GM18870 (cell line): Measurements from ENCODE around the gene IPO9.
"Not testable (repeated sequence)": the region's sequence is repeated elsewhere in the genome, so short reads cannot be mapped to it uniquely, and the experiment has no call there.

Experiments
- ATAC-seq: cut with Tn5 transposase; IDR thresholded peaks from one replicate; pipeline ENCODE4 v1.9.1; 2021; ENCODE audit warnings: moderate library complexity; ENCODE audit not compliant: unreplicated experiment

IPO9 gene

DNA sequence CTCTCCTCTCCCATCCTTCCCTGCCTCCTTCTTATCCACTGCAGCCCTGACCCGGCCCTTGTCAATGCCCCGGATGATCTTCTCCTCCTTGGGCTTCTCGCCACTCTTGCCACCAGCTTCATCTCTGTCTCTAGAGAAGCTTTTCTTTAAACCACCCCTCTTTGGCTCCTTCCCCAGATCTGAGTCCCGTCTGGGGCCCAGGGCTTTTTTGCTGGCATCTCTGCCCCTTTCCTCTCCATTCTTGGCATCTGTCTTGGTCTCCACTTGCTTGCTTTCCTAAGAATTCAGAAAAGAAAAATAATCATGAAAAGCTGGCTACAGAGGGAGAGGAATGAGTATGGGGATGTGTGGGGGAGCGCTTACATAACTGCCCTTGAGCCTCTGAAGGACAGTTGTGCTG lies 71.5 kb downstream of the IPO9 start:
- ATAC-seq, result no peak

DNA sequence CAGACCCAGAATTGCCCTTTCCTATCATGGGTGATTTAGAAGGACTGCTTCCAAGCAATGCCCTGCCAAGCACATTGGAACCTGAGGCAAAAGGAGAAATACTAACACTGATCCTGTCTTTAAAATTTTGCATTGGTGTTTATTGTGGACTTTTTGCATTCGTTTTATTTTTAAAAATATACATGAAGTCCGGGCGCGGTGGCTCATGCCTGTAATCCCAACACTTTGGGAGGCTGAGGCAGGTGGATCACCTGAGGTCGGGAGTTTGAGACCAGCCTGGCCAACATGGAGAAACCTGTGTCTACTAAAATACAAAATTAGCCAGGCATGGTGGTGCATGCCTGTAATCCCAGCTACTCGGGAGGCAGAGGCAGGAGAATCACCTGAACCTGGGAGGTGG lies 72.1 kb downstream of the IPO9 start:
- ATAC-seq, result not testable (repeated sequence)

- no peak for ATAC-seq
Measured at GRCh38 chr1:201902198-201902597, 73.2 kb downstream of the IPO9 start.

DNA sequence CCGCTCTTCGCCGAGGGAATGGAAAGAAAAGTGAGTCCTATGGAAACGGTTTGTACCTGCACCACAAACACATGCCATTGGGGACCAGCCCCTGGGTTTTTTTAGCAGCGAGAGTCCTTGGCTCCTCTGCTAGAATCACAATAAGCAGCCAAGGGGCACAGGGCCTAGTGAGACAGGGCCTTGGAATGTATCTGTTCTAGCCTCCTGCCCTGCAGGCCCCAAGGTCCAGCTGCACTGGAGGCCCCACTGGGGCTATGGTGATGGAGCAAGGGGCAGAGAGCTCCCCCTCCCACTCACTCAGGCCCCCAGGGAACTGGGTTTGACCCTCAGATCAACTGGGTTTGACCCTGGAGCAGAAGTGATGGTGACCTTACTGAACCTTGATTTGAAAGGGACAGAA lies 74.2 kb downstream of the IPO9 start:
- no peak for ATAC-seq

- no peak for ATAC-seq
Measured at GRCh38 chr1:201904579-201904978, 75.6 kb downstream of the IPO9 start.

DNA sequence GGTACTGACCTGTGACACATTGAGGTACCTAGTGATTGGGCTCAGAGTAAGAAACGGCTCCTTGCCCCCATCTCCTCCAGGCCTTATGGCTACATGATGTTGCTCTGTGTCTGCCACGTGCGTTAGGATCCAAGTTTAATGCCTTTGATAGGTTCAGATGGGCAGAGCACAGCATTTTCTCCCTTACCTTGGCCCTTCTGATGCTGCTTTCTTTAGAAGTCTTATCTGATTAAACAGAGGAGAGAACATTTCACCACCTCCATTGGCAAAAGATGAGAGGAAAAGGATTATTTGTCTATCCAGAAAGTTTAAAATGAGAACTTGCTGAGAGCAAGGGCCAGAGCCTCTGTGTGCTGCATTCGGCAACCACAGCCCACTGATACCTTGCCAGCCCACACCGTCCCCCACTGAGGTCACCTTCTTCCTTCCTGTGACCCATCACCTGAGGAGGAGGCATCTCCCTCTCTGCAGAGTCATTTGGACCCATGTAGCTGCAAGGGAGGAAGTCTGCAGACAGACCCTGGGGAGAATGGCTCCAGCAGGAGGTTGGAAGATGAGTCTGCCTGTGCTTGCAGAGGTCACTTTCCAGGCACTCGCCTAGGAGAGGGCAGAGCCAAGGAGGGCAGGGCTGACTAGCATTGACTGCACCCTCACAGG lies 76.4 kb downstream of the IPO9 start:
- no peak for ATAC-seq

GRCh38 chr1:201906336-201906735 lies 77.4 kb downstream of the IPO9 start:
- no peak for ATAC-seq

- ATAC-seq, result no peak
Measured at GRCh38 chr1:201907621-201908020, 78.7 kb downstream of the IPO9 start.

- no peak for ATAC-seq
Measured at GRCh38 chr1:201911826-201912571, 83.0 kb downstream of the IPO9 start.

GRCh38 chr1:201912832-201913231 lies 83.9 kb downstream of the IPO9 start:
- ATAC-seq, result no peak

GRCh38 chr1:201914456-201915235 lies 85.7 kb downstream of the IPO9 start:
- ATAC-seq, result no peak

GRCh38 chr1:201916649-201917249 lies 87.8 kb downstream of the IPO9 start:
- ATAC-seq, result no peak

- no peak for ATAC-seq
Measured at GRCh38 chr1:201917362-201918033, 88.5 kb downstream of the IPO9 start.

- ATAC-seq, result no peak
Measured at GRCh38 chr1:201918343-201918742, 89.4 kb downstream of the IPO9 start.

DNA sequence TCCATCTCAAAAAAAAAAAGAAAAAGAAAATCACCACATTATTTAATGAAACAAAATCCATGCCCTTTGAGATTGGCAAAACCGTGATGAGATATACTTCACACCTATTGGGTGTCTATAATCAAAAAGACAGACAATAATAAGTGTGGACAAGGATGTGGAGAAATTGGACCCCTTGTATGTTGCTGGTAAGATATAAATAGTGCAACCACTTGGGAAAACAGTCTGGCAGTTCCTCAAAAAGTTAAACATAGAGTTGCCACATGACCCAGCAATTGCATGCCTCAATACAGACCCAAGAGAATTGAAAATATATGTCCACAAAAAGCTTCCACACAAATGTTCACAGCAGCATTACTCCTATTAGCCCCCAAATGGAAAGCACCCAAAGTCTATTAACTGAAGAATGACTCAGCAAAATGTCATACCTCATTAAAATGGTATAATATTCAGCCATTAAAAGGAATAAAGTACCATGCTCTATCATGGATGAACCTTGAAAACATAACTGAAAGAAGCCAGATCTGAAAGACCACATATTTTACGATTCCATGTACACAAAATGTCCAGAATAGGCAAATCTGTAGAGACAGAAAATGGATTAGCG lies 93.1 kb downstream of the IPO9 start:
- ATAC-seq, result no peak

DNA sequence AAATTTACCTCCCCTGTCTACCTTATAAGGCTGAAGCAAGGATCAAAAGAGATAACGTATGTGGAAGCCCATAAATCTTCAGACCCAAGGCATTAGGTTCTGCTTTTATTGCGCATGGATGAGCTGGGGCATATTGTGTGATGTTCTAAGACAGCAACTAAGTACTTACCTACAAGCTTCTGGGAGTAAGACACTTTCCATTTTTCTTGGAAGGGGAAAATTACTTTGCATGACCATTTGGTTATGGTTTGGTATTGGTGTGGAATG lies 96.3 kb downstream of the IPO9 start:
- ATAC-seq, result no peak

DNA sequence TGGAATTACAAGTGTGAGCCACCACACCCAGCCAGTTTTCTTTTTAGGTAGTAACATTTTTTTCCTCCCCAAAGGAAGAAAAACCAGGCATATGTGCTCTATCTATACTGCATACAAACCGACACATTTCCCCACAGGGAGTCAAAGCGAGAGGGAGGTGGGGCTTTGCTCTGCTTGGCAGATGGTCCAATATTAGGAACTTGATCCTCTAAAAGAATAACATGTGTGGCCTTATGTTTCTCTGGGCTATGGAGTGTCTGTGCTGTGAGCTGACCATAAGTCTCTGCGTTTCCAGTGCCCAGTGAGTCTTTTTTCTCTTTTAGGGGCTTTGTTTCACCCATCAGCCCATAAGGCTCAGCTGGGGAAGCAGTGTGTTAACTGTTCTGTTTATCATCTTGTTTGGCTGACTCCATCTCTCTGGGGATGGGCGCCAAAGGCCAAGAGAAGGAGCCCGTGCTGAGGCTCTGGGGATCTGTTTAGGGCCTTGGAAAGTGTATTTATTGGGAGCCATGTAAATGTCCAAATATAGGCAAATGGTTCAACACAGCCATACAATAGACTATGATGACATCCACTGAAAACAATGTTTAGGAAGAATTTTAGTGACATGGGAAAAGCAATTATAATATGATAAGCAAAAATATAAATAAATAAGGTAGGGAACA lies 97.2 kb downstream of the IPO9 start:
- ATAC-seq, result no peak

- ATAC-seq, result no peak
Measured at GRCh38 chr1:201928266-201928665, 99.3 kb downstream of the IPO9 start.

GRCh38 chr1:201930137-201930536 lies 101.2 kb downstream of the IPO9 start:
- ATAC-seq, result no peak

- ATAC-seq, result no peak
Measured at GRCh38 chr1:201930803-201931202, 101.8 kb downstream of the IPO9 start.
